AG04449 (cell line): ENCODE data around the gene RASAL3.

Experiments
- CTCF ChIA-PET: fragments of 350-600 bp; formaldehyde crosslinking; extraction: SDS; loops from one replicate; lab custom pipeline; 2021; ENCODE audit warnings: antibody characterized with exemption; lab: Yijun Ruan, JAX
- POLR2A ChIA-PET: fragments of 400-600, 350-600 bp; formaldehyde crosslinking; extraction: SDS; loops from one replicate; lab custom pipeline; 2020; ENCODE audit warnings: antibody characterized with exemption, inconsistent platforms; lab: Yijun Ruan, JAX
- DNase-seq: peaks from one replicate; pipeline ENCODE4 v3.0.0-alpha.2; 2010; ENCODE audit warnings: low read depth, low spot score
- H3K4me3 ChIP-seq: 2 replicates; pipeline ENCODE4 v1.5.1; 2011; ENCODE audit warnings: low read depth, mild to moderate bottlenecking, control low read depth, low read length
- CTCF ChIP-seq: IDR thresholded peaks from one replicate; pipeline ENCODE4 v1.5.1; 2011; ENCODE audit warnings: mild to moderate bottlenecking, moderate library complexity, low read length, control low read depth, inconsistent platforms; ENCODE audit not compliant: insufficient read depth; ENCODE audit errors: missing control alignments

The RASAL3 gene

DNA sequence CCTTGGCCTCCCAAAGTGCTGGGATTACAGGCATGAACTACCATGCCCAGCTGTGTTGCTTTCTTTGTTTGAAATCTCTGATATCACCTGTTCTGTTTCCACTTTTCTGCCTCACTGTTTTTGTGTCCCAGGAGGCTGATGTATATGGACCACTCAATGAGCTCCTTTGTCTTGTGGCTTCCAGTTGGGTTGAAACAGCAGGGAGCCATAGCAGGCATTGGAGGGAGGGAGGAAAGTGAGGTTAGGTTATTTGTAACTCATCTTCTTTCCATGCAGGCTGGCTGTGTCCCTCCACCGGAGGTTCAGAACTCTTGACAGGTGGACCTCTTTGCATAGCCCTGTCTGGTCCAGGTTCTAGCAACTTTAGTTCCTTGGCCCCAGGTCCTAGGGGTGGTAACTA, 37.9 kb upstream of the RASAL3 start:
- TF ChIP-seq CTCF = no peak
- DNase-seq = no peak
- ChIA-PET POLR2A (no interaction called here), CTCF (no interaction called here)
- H3K4me3 ChIP-seq = no peak overlapping the region

DNA sequence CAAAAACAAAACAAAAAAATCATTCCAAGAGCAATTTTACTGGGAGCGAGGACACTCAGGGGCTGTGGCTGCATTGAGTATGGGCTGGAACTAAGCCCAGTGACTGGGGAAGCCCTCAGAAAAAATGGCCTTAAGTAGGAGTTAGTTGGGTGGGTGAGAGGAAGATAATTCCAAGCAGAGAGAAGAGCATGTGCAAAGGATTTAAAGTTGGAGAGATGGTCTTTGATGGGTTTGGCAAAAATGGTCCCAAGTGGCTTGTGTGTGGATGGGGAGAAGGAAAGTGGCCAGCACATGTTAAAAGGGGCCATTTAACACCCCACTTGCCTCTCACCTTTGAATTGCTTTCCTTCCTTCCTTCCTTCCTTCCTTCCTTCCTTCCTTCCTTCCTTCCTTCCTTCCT, 37.3 kb upstream of the RASAL3 start:
- DNase-seq = no peak

GRCh38 chr19:15498910-15499309, 34.6 kb upstream of the RASAL3 start:
- ChIA-PET CTCF (no interaction called here), POLR2A (no interaction called here)
- DNase-seq = no peak
- H3K4me3 ChIP-seq = no peak overlapping the region
- TF ChIP-seq CTCF = no peak

More for the DNA sequence above, 37.3 kb upstream of the RASAL3 start:
- H3K4me3 ChIP-seq = no peak overlapping the region
- ChIA-PET POLR2A (no interaction called here), CTCF (no interaction called here)
- TF ChIP-seq CTCF = no peak

- ChIA-PET CTCF (no interaction called here), POLR2A (no interaction called here)
- no peak for TF ChIP-seq CTCF
- DNase-seq = no peak
- no peak overlapping the region for H3K4me3 ChIP-seq
Observed at GRCh38 chr19:15498156-15498858, 34.0 kb upstream of the RASAL3 start.

- DNase-seq = no peak
- ChIA-PET POLR2A (no interaction called here), CTCF (no interaction called here)
- TF ChIP-seq CTCF = no peak
- H3K4me3 ChIP-seq = no peak overlapping the region
Observed at GRCh38 chr19:15495151-15495550, 30.8 kb upstream of the RASAL3 start.

DNA sequence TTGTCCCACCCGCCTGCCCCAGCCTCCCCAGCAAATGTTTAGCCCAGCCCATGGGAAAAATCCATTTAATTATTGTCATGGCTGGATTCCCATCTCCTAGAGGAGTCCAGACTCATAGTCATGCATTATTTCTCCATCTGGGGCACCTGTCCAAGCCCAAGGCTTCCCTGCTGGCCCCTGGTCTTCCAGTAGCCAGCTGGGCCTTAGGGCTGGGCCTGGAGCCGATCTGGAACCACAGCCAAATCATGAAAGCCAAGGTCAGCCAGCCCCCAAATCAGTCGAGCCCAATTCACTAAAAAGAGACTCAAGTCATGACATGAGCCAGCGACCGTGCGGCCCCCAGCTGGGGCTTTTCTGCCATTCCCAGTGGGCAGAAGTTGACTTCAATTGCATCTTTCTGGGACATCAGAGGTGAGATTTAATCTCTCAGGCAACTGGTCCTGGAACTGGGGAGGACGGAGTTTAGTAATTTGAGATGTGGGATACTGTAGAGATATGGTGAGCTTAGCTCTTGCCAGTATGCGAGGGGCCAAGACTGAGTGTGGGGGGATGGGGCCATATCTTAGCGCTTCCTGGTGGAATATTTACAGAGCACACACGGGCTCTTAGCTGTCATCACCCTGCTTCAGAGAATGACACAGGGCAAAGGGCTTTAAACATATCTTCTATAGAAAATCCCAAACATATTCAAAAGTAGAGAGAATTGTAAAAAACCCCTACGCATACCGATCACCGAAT, 24.3 kb upstream of the RASAL3 start:
- TF ChIP-seq CTCF = no peak
- POLR2A ChIA-PET = no interaction called here

More for the DNA sequence above, 24.3 kb upstream of the RASAL3 start:
- no peak overlapping the region for H3K4me3 ChIP-seq
- no peak for DNase-seq
- CTCF ChIA-PET = no interaction called here
